CD4-positive, alpha-beta T cell treated with Interleukin-17A for 4 hours (primary cell): Measurements from ENCODE around the gene ACTR2.

Source experiments
- DNase-seq: peaks from one replicate; pipeline ENCODE4 v3.0.0-alpha.2; 2020; ENCODE audit warnings: mixed read lengths

ACTR2 gene

DNA sequence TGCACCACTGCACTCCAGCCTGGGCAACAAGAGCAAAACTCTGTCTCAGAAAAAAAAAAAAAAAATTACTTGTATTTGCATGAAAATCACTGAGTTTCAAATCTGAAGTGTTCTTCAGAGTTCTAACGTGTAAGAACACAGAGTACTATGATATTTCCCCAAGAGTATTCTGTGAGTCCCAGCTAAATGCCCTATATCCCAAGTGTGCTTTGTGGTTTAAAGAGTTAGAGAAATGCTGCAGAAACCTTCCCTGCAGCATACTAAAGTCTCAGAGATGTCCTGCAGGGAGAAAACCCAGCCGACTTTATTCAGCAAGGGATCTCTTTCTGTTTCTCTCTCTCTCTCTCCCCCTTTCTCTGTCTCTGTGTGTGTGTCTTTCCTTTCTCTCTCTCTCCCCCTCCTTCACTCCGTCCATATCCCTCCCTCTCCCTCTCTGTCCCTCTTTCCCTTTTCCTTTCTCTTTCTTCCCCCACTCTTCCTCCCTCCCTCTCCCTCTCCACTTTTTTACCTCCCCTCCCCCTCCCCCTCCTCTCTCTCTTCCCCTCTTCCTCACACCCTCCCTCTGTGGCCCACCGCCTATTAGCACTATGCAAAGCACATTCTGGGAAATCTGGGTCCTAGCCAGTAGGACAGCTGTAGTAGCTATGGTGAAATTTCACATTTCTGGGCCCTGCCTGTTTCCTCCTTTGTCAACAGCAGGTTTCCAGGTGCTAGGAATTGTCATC is 54.2 kb downstream of the ACTR2 start:
- DNase-seq, result no peak

DNA sequence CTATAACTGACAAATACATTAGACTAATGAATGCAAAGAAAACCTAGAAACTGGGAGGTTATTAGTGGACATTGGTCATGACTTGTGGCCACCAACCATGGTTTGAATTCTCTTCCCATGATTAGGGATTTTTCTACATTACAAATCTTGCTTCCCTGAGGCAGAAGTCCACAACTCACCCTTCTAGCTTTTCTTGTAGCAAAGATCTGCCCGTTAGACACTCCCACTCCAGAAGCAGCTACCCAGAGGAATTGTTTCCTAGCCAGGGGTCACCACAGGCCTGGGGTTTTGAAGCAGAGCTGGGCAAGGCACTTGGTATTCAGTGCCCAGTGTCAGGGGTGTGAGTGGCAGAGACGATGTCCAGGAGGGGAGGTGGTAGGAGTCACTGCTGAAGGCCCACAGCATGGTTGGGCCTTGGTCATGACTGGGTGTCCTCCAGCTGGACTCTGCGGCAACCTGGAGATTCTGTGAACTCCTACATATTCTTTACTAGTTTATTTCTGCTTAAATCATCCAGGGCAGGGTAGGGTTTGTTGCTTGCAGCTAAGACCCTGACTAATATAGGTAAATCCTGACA is 54.9 kb downstream of the ACTR2 start:
- no peak for DNase-seq

DNA sequence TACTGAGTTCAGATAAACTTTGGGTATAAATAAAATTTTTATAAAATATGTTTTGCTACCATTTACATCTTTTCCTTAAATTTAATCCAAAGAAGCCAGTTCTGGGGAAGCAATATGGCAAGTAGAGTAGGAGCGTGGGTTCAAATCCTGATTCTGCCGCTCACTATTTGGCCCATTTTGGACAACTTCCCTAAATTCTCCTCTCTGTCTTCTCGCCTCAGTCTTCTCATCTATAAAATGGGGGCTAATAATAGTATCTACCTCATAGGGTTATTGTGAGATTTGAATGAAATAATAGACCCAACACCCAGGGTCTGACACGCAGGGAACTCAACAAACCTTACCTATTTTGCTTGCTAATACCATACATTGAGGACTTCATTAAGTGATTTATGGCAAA is 59.7 kb downstream of the ACTR2 start:
- DNase-seq, result no peak

DNA sequence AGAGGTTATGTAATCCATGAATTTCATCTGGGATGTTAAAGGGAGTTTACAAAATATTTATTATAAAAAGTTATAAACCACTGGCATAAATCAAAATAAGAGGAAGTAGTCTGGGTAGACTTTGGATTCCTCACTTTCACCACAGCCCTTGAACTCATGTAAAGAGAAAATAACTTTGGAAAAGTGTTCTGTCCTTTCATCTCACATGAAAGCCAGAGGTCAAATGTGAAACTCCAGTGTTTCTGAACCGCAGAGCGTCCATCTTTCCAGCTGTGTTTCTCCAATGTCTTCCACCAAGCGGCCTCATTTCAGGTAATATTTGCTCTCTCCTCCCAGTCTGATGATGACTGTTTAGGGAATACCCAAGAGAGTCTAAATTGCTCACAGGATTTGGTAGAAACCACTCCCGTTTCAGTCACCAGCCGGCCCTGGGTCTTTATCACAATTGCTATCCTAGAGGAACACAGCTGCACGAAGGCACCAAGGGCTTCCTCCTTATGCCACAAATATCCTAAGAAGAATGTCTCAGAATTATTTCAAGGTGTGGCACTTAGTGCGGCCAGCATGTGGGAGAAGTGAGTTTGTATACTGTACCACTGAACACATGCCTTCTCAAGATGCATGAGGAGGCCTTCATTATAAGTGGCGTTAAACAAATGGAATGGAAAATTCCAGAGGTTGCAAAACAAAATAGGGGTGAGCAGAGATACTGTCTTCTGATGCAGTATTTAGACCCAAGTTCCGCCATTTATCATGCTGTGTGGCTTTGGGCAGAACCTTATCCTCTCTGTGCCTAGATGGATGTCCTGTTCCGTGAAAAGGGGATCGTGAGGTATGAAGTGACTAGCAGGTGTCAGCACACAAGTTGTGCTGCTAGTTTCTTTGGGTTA is 63.8 kb downstream of the ACTR2 start:
- no peak for DNase-seq

DNA sequence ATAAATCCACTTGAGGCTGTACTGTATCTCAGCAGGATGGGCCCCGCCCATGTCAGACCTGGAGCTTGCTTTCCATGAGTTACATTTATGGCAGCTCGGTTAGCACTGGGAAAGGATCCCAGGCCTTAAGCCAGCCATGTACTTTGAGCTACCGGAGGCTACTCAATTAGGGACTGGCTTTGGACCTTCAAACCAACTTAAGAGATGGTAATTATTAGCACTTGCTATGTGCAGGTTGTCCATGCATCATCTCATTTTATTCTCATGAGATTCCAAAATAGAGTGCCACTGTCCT is 64.4 kb downstream of the ACTR2 start:
- DNase-seq, result no peak

DNA sequence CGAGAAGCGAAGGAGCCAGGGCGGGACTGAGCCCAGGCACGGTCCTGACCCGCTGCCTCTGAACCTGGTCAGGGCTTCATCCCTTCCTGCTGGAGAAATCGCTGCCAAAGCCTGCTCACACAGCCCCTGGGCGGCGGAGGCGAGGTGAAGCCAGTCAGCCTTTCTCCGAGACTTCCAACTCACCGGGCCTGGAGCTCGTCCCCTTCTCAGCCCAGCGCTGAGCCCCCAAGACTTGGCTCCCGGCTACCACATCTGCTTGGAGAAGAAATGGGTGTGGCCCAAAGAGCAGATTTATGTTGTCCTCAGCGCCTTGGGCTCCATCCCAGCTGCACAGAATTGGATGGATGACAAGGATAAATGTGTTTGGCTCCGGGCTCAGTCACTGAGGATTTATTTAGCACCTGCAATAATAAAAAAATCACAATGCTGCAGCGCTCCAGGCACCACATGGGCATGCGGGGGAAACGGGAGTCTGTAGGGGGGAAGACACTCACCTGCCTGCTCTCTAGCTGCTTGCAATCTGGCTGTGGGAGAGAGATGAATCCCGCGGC is 64.9 kb downstream of the ACTR2 start:
- no peak for DNase-seq

DNA sequence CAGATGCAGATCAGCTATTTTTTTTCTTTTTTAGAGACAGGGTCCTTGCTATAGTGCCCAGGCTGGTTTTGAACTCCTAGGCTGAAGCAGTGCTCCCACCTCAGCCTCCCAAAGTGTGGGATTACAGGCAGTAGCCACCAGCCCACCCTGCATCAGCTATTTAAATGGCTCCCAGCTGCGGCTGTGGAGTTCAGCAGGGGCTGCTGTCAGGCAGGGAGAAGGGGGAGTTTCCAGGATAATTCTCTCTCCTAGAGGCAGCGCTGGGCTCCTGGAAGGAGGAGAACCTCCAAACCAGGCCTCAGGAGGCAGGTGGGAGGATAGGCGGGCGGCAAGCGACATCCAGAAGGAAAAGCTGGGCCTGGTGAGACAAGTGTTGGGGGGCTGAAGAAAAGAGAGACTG is 65.7 kb downstream of the ACTR2 start:
- no peak for DNase-seq

DNA sequence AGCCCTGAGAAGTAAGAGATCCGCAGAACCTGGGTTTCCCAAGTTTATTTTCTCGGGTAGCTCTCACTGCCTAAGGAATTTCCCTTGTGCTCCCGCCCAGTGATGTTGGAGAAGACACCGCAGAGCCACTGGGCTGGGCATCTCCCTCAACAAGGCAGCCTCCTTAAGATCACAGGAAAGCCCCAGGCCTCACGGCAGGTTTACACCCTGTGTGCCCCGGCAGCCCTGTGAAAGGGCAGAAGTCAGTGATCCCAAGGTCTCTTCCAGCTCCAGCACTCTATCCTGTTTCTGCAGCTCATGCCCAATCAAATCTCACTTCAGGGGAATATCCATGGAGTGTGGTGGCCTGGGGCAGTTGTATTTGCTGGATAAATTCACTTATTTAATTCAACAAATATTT is 66.5 kb downstream of the ACTR2 start:
- no peak for DNase-seq

DNA sequence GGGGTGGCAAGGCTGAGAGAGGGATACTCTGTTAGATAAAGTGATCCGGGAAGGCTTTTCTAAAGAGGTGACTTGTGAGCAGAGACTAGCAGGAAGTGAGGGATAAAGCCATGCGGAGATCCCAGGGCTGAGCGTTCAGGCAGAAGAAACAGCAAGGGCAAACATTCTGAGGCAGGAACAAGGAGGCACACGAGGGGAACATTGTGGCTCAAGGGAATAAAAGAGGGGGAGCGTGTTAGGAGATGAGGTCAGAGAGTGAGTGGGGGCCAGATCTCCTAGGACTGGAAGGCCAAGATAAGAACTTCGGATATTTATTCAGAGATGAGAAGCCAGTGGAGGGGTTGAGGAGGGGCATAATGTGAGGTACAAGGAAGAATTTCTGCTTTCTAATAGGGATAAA is 67.1 kb downstream of the ACTR2 start:
- no peak for DNase-seq

DNA sequence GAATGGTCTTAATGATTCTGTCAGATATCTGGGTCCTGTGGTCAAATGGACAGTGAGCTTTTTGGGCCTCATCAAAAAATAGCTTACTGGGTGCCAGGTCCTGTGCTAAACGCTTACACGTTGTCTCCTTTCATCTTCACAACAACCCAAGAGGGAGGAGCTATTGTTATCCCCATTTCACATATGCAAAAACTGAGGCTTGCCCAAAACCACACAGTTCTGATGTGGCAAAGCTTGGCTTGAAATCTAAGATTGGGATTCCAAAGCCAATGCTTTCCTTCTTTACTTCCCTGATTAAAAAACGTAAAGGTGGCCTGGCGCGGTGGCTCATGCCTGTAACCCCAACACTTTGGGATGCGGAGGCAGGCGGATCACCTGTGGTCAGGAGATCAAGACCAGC is 69.3 kb downstream of the ACTR2 start:
- DNase-seq, result no peak

DNA sequence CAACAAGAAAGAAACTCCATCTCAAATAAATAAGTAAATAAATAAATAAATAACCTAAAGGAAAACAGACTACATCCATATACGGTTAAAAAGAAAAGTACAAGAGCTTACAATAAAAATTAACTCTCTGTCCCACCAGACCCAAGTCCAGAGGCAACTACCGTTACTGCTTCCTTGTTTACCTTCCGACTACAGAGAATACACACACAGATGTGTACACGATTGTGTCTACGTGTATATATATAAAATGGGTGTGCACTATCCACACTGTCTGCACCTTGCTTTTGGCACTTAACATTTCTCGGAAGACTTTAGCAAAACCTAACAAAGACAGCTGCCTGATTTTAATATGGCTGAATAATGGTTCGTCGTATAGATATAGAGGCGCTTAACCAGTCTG is 69.9 kb downstream of the ACTR2 start:
- no peak for DNase-seq

DNA sequence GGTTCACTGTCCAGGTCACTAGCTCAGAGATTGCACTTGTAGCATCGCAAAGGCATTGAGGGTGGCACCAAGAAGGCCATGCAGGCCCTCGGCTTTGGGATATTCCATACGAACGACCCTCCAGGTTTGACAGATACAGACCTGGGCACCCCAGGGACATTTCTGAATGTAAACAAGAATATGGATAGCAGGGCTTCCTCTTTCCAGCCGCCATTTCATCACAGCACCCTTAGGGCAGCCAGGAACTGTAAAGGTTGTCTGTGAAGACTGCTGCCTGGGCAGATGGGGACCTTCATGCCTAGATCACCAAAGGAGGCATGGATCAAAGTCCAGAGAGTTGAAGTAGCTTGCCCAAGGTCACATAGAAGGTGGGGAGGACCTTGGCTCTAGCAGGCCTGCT is 70.5 kb downstream of the ACTR2 start:
- DNase-seq, result no peak

DNA sequence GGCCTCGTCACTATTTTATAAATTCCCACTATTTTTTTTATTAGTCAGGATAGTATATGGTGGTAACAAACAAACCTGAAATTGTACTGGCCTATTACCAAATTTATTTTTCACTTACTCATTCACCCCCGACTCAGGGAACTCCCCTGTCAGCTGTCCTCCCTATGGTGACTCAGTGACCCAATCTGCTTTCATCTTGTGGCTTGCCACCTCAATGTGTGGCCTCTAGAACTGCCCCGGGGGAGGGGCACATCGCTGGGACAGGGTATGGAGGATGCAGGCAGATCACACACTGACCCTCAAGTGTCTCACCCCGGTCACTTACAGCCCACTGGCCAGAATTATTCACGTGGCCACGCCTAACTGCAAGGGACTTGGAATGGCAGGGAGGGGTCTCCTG is 71.6 kb downstream of the ACTR2 start:
- DNase-seq, result peak; percentile 35

DNA sequence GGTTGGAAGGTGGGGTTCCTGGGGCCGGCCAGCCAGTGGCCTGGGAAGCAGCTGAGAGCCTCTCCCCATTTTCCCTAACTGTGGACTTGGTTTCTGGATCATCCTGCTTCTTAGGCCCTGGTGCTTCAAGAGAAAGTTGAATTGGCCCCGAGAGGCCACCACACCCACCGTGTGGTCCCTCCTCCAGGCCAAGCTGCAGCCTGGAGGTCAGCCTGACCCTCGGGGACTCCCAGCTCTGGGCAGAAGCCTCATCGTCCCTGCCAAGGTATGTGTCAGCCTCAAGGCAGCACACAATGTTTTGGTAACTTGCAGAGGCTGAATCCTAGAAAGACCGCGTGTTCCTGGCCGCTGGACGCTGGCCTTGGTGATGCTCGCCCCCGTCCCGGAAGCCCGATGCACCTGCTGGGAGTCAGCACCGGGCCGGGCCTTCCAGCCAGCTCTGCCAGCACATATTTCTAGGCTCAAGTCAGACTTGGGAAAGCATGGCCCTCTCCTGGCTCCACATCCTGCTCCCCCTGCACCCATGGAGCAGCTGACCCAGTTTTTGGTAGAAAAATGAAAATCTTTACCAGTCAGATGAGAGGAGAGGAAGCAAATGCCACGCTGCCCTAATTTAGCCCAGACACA is 72.6 kb downstream of the ACTR2 start:
- DNase-seq, result peak; percentile 23

DNA sequence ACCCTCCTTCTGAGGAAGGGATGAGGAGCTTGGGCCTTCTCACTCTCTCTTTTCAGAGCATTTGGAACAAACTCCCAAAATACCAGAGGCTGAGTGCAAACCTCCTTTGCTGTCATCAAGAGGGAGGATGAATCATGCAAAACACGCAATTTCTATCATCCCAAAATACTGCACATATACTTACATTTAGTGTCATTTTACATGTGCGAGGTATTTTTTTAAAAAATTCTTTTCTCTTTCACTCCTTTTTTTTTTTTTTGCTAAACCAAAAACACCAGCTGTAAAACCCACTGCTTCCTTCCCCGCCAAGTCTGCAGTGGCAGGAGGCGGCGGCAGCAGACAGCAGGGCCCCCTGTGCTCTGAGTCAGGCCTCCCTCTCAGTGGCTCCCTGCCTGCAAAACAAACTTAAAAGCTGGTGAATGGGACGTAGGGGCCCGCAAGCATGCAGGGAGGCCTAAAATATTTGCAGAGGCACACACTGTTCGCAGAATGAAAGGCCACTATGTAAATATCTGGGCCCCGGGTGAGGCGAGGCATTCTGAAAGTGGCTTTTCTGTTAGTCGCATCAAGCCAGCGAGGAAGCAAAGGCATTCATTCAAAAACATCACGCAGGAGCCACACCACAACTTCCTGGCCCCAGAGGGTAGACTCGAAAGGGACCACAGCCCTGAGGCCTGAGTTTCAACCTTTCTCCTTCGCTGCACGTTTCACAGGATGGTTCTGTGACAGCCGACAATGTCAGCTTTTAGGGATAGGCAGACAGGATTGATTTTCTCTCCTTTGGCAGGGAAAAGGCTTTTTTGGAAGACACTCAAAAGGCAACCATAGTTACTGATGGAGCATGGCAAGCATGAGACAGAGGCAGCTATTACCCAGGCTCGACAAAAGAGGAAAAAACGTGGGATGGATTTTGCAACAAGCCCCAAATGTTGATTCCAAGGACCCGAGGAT is 73.4 kb downstream of the ACTR2 start:
- DNase-seq, result peak; percentile 83

DNA sequence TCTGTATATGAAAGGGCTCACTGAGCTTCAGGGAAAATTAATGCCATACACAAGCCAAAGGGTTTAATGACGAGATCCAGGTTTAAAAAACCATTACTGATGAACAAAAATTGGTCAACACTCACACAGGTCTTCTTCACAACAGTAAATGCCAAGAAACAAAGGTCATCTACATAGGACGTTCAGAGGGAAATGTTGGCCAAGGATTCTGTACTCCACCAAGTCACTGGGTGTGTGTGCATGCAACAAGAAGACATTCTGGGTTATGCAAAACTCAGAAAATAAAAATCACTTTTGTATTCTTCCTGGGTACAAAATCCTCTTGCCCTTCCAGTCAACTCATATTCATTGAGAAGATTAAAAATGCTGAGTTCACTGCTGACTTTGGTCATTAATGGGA is 78.3 kb downstream of the ACTR2 start:
- no peak for DNase-seq

DNA sequence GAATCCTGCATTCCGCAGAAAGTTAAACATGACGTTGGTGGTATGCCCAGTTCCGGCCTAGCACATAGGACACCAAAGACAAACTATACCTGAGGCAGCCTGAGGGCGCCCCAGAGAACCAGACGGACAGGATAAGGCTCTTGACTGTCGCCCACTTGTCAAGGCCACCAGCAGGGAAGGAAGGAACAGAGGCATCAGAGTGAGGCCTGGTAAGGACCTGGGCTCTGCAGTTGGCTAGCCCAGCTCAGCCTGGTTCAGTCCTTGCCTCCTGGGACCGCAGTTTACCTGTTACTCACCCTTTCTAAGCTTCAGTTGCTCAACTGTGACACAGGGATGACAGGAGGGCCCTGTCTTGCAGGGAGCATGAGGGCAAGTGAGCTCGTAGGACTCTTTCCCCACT is 82.1 kb downstream of the ACTR2 start:
- DNase-seq, result no peak

DNA sequence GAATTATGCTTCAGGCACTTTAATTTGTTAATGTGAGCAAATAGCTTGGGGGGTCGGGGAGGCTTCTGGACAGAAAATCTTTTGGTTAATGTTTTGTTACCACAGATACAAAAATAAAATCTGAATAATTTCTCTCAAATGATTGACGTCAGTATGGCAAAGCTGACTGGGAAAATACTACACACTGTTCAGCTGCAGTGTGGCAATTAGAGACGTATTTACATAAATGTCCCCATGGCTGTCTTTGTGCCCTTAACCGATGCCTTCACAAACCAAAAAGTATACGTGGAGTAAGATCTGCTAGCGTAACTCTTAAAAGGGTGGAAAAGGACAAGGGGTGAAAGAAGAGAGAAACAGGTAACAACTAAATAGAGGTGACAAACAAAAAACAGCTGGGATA is 83.4 kb downstream of the ACTR2 start:
- no peak for DNase-seq

DNA sequence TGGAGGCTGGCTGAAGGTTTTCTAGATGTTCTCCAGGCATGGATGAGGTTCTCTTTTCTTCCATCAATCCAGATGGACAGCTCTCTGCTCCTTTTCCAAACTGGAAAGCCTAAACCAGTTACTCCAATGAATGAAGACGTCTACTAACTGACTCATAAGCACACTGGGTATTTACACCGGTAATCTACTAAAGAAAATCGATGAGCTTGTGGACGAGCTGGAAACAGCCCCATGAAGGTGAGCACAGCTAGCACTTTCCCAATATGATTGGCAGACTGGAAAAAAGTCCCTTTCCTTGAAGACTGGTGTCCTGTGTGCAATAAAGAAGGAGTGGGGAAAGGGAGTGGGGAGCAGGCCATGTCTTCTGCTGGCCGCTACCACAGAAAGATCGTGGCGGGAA is 84.0 kb downstream of the ACTR2 start:
- DNase-seq, result no peak

DNA sequence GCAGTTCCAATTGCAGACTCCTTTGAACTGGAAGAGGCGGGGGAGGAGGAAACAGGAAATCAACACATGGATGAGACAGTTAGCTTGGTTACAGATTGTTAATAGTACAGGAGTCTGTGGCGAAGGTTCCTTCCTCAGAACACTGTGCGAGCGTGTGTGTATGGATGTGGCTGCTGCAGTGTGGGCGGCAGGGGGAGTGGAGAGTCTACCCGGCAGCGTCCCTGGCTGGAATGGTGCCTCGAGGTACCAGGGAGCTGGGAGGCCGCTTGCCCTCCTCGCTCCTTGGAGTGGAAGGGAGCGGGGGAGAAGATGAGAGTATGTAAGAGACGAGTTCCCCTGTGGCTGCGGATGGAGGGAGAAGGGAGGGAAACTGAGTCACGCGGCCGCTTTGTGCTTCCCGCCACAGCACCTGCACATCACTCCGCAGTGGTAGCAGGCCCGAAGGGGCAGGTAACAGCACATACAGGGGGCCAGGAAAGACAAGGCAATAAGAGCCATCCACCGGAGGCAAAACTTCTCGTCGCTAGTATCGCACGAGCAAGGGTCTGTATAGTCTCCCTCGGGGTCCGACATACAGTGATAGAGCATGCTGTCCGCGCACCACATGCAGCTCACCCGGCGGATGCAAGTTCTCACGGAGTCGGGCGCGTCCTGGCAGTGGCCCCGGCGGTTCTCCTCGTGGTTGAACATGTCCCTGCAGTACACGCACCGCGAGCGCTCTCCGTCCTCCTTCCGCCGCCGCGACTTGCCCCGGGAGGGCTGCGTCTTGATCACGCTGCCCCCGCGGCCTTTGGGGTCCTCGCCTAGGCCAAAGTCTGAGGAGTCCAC is 85.7 kb downstream of the ACTR2 start:
- no peak for DNase-seq

DNA sequence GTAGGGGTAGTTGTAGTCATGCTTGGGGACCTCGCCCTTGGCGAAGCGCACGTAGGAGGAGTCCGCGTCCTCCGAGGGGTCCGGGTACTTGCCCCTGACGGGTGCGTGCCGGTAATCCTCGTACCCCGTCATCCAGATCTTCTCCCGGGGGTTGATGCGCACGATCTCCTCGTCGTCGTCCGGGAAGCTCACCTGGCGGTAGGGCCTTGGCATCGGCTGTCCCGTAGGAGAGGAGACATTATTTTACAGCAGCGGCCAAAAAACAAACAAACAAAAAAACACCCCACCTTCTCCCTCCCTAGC is 86.3 kb downstream of the ACTR2 start:
- no peak for DNase-seq
